GM18873 (cell line): ENCODE measurements around the gene SRD5A2.

Experiments
- ATAC-seq: cut with Tn5 transposase; IDR thresholded peaks from one replicate; pipeline ENCODE4 v1.9.1; 2021; ENCODE audit warnings: mild to moderate bottlenecking, moderate library complexity, moderate number of reproducible peaks; ENCODE audit not compliant: unreplicated experiment, low FRiP score

Gene SRD5A2

GRCh38 chr2:31580321-31581117 is at the start of gene SRD5A2:
SRD5A2 (minus strand) TSS chr2:31580938; CDS start chr2:31580900, 38 bp downstream.
- ATAC-seq = no peak

GRCh38 chr2:31606509-31606908 is 25.8 kb upstream of the SRD5A2 start:
- no peak for ATAC-seq

GRCh38 chr2:31598694-31599093 is 18.0 kb upstream of the SRD5A2 start:
- ATAC-seq = no peak

GRCh38 chr2:31586230-31586629 is 5.5 kb upstream of the SRD5A2 start:
- no peak for ATAC-seq

GRCh38 chr2:31581124-31581795 is 522 bp upstream of the SRD5A2 start:
- no peak for ATAC-seq

- ATAC-seq = no peak
Observed at GRCh38 chr2:31579996-31580320, 780 bp downstream of the SRD5A2 start.

GRCh38 chr2:31578316-31578715 is 2.4 kb downstream of the SRD5A2 start:
- no peak for ATAC-seq

- ATAC-seq = no peak
Observed at GRCh38 chr2:31577143-31577542, 3.6 kb downstream of the SRD5A2 start.

- ATAC-seq = no peak
Observed at GRCh38 chr2:31568585-31569201, 12.0 kb downstream of the SRD5A2 start.

- ATAC-seq = no peak
Observed at GRCh38 chr2:31567679-31568078, 13.1 kb downstream of the SRD5A2 start.

- ATAC-seq = no peak
Observed at GRCh38 chr2:31563273-31563839, 17.4 kb downstream of the SRD5A2 start.

- ATAC-seq = no peak
Observed at GRCh38 chr2:31561823-31562222, 18.9 kb downstream of the SRD5A2 start.

- no peak for ATAC-seq
Observed at GRCh38 chr2:31558401-31559295, 22.1 kb downstream of the SRD5A2 start.

- no peak for ATAC-seq
Observed at GRCh38 chr2:31556940-31557339, 23.8 kb downstream of the SRD5A2 start.

- no peak for ATAC-seq
Observed at GRCh38 chr2:31555967-31556706, 24.6 kb downstream of the SRD5A2 start.

GRCh38 chr2:31553362-31553761 is 27.4 kb downstream of the SRD5A2 start:
- ATAC-seq = no peak

GRCh38 chr2:31547485-31547884 is 33.3 kb downstream of the SRD5A2 start:
- no peak for ATAC-seq

GRCh38 chr2:31541853-31542252 is 38.9 kb downstream of the SRD5A2 start:
- ATAC-seq = no peak

GRCh38 chr2:31539505-31539904 is 41.2 kb downstream of the SRD5A2 start:
- no peak for ATAC-seq

GRCh38 chr2:31535768-31536167 is 45.0 kb downstream of the SRD5A2 start:
- no peak for ATAC-seq
